WTC11 (cell line): ENCODE measurements around the gene LACC1.

Experiments used
- AFF4 ChIP-seq: sonication (generic); formaldehyde crosslinking; IDR thresholded peaks from 2 replicates; pipeline ENCODE4 v1.8.1; 2023; ENCODE audit warnings: mild to moderate bottlenecking, missing genetic modification reagents, borderline replicate concordance
- CREB1 ChIP-seq: sonication (generic); formaldehyde crosslinking; IDR thresholded peaks from 2 replicates; pipeline ENCODE4 v1.8.0; 2023; ENCODE audit warnings: mild to moderate bottlenecking, missing genetic modification reagents
- E2F1 ChIP-seq: sonication (generic); formaldehyde crosslinking; IDR thresholded peaks from 2 replicates; pipeline ENCODE4 v1.8.0; 2022; ENCODE audit warnings: mild to moderate bottlenecking, missing genetic modification reagents
- GTF2I ChIP-seq: fragments of 250-450 bp; sonication (Bioruptor Pico); conservative IDR thresholded peaks from 2 replicates; pipeline ENCODE4 v1.4.0; 2021; ENCODE audit warnings: mild to moderate bottlenecking
- JAZF1 ChIP-seq: fragments of 250-450 bp; sonication (Bioruptor Pico); IDR thresholded peaks from 2 replicates; pipeline ENCODE4 v1.9.0; 2021; ENCODE audit warnings: moderate library complexity, mild to moderate bottlenecking, inconsistent platforms
- JUN ChIP-seq: sonication (generic); formaldehyde crosslinking; IDR thresholded peaks from 2 replicates; pipeline ENCODE4 v1.8.0; 2023; ENCODE audit warnings: mild to moderate bottlenecking, missing genetic modification reagents
- NR3C1 ChIP-seq: sonication (generic); formaldehyde crosslinking; conservative IDR thresholded peaks from 2 replicates; pipeline ENCODE4 v1.8.1; 2023; ENCODE audit warnings: low read depth, mild to moderate bottlenecking, missing genetic modification reagents
- RELA ChIP-seq: sonication (generic); formaldehyde crosslinking; IDR thresholded peaks from 2 replicates; pipeline ENCODE4 v1.8.1; 2022; ENCODE audit warnings: missing genetic modification reagents, mild to moderate bottlenecking, borderline replicate concordance
- TF ChIP-seq, protein P1 (sequence below): sonication (generic); formaldehyde crosslinking; IDR thresholded peaks from 2 replicates; pipeline ENCODE4 v1.8.1; 2023; ENCODE audit warnings: mild to moderate bottlenecking, moderate library complexity, missing genetic modification reagents
- TF ChIP-seq, protein P2 (sequence below): sonication (generic); formaldehyde crosslinking; IDR thresholded peaks from 2 replicates; pipeline ENCODE4 v1.8.1; 2022; ENCODE audit warnings: mild to moderate bottlenecking, missing genetic modification reagents, moderate library complexity, borderline replicate concordance
- TF ChIP-seq, protein P3 (sequence below): fragments of 200-600 bp; IDR thresholded peaks from 2 replicates; pipeline ENCODE4 v1.8.0; 2022; ENCODE audit warnings: antibody characterized with exemption
- TF ChIP-seq, protein P4 (sequence below): sonication (generic); formaldehyde crosslinking; IDR thresholded peaks from 2 replicates; pipeline ENCODE4 v1.8.0; 2022; ENCODE audit warnings: mild to moderate bottlenecking, missing genetic modification reagents

- no peak for TF ChIP-seq AFF4 (CRISPR knock-in tag)
- TF ChIP-seq, protein P1, sequence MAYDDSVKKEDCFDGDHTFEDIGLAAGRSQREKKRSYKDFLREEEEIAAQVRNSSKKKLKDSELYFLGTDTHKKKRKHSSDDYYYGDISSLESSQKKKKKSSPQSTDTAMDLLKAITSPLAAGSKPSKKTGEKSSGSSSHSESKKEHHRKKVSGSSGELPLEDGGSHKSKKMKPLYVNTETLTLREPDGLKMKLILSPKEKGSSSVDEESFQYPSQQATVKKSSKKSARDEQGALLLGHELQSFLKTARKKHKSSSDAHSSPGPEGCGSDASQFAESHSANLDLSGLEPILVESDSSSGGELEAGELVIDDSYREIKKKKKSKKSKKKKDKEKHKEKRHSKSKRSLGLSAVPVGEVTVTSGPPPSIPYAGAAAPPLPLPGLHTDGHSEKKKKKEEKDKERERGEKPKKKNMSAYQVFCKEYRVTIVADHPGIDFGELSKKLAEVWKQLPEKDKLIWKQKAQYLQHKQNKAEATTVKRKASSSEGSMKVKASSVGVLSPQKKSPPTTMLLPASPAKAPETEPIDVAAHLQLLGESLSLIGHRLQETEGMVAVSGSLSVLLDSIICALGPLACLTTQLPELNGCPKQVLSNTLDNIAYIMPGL (CRISPR knock-in tag): no peak
- no peak for TF ChIP-seq NR3C1 (CRISPR knock-in tag)
- TF ChIP-seq, protein P2, sequence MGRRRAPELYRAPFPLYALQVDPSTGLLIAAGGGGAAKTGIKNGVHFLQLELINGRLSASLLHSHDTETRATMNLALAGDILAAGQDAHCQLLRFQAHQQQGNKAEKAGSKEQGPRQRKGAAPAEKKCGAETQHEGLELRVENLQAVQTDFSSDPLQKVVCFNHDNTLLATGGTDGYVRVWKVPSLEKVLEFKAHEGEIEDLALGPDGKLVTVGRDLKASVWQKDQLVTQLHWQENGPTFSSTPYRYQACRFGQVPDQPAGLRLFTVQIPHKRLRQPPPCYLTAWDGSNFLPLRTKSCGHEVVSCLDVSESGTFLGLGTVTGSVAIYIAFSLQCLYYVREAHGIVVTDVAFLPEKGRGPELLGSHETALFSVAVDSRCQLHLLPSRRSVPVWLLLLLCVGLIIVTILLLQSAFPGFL (CRISPR knock-in tag): no peak
- TF ChIP-seq, protein P3, sequence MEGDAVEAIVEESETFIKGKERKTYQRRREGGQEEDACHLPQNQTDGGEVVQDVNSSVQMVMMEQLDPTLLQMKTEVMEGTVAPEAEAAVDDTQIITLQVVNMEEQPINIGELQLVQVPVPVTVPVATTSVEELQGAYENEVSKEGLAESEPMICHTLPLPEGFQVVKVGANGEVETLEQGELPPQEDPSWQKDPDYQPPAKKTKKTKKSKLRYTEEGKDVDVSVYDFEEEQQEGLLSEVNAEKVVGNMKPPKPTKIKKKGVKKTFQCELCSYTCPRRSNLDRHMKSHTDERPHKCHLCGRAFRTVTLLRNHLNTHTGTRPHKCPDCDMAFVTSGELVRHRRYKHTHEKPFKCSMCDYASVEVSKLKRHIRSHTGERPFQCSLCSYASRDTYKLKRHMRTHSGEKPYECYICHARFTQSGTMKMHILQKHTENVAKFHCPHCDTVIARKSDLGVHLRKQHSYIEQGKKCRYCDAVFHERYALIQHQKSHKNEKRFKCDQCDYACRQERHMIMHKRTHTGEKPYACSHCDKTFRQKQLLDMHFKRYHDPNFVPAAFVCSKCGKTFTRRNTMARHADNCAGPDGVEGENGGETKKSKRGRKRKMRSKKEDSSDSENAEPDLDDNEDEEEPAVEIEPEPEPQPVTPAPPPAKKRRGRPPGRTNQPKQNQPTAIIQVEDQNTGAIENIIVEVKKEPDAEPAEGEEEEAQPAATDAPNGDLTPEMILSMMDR: no peak
- TF ChIP-seq, protein P4, sequence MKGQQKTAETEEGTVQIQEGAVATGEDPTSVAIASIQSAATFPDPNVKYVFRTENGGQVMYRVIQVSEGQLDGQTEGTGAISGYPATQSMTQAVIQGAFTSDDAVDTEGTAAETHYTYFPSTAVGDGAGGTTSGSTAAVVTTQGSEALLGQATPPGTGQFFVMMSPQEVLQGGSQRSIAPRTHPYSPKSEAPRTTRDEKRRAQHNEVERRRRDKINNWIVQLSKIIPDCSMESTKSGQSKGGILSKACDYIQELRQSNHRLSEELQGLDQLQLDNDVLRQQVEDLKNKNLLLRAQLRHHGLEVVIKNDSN (CRISPR knock-in tag): no peak
- no peak for TF ChIP-seq GTF2I (CRISPR knock-in tag)
- no peak for TF ChIP-seq E2F1 (CRISPR knock-in tag)
- no peak for TF ChIP-seq RELA (CRISPR knock-in tag)
- no peak for TF ChIP-seq JAZF1 (CRISPR knock-in tag)
- no peak for TF ChIP-seq JUN
- TF ChIP-seq CREB1: no peak
These were observed 1.2 kb downstream of the LACC1 start for GRCh38 chr13:43880926-43881325.
